HG03108 (cell line): ENCODE results near the gene STYX.

Experiments
- ATAC-seq: cut with Tn5 transposase; IDR thresholded peaks from one replicate; pipeline ENCODE4 v1.9.1; 2021; ENCODE audit warnings: moderate library complexity; ENCODE audit not compliant: unreplicated experiment

STYX gene

GRCh38 chr14:52783206-52783605, 53.2 kb downstream of the STYX start:
- no peak for ATAC-seq

DNA sequence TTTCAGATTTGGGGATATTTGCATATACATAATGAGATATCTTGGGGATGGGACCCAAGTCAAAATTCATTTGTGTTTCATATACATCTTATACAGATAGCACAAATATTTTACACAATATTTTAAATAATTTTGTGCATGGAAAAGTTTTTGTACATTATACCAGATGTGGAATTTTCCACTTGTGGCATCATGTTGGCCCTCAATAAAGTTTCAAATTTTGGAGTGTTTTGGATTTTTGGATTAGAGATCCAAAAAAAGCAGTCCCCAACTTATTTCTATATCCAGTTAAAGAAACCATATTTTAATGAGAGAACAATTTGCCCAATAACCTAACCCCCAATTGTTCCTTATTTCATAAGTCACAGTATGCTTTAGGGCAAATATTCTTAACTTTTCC, 56.9 kb downstream of the STYX start:
- no peak for ATAC-seq

DNA sequence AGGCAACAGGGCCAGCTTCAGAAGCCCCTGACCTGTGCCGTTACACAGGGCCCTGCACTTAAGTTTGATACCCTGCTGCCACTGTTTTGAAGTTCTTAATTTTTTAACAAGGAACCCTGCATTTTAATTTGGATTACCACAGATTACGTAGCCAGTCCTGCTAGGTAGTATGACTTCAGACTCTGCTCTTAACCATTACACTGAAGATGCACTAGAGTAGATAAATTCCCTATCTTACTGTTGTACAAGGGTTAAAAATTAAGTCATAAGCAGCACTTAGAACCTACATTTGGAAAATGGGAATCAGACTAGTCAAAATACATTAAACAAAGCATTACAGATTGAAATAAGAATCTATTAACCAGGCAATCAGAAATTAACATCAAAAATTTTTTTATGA, 59.2 kb downstream of the STYX start:
- ATAC-seq: no peak

GRCh38 chr14:52790011-52790755, 60.2 kb downstream of the STYX start:
- ATAC-seq: no peak

- no peak for ATAC-seq
Measured at GRCh38 chr14:52790756-52791222, 60.8 kb downstream of the STYX start.

DNA sequence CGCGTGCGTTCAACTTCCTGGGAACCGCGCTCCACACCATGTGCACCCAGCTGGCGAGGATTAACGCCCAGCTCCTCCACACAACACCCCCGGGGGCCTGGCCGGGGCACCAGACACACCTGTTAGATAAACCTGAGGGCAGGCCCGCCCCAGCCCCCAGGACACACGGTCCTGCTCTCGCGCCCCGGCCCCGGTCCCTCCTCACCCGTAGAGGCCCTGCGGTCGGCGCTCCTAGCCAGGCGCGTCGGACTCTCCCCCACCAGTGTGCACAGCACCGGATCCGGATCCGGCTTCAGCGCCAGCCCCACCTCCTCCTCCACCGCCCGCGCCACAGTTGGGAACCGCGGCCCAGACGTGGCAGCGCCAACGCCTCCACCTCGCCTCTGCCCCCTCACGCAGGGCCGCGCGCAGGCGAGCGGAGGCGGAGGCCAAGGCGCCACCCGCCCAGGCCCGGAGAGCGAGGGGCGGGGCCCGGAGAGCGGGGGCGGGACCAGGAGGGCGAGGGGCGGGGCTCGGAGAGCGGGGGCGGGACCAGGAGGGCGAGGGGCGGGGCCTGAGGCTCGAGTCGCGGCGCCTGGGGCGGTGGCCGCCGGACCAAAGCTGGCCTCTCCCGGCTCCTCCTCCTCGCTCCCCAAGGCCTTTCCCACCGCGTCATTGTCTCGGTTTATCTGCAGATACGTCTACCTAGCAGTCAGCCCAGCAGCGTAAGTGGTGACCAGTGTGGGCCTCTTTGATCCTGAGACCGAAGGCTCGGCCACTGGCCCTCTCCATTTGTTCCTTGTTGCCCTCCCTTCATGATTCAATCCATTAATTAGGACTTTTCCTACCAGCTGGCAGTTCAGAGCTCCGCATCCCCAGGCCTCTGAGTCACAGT, 61.5 kb downstream of the STYX start, which contains the start of gene GNPNAT1:
TSS of gene GNPNAT1 (minus strand) at position 385 of the 874 bp plus-strand sequence. CDS start 6,957 bp downstream, outside the sequence.
- ATAC-seq: peak; percentile 94

GRCh38 chr14:52792097-52792415, 62.1 kb downstream of the STYX start:
- ATAC-seq: no peak

DNA sequence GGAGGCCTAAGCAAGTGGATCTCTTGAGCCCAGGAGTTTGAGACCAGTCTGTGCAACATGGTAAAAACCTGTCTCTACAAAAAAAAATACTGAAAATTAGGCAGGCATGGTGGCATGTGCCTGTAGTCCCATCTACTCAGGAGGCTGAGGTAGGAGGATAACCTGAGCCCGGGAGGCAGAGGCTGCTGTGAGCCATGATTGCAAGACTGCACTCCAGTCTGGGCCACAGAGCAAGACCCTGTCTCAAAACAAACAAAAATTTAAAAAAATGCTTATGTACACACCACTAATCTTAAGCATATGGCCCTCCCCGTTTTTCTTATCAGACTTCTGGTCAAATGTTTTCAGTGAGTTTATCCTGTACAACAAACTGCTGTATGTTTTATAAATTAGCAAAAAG, 63.1 kb downstream of the STYX start:
- ATAC-seq: no peak

DNA sequence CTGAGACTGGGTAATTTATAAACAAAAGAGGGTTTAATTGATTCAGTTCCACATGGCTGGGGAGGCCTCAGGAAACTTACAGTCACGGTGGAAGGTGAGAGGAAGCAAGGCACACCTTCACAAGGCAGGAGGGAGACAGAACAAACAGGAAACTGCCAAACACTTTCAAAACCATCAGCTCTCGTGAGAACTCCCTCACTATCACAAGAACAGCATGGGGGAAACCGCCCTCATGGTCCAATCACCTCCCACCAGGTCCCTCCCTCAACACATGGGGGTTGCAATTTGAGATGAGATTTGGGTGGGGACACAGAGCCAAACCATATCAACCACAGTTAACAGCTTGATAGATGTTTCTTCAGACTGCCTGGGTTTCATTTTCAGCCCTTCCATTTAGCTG, 67.7 kb downstream of the STYX start:
- no peak for ATAC-seq

DNA sequence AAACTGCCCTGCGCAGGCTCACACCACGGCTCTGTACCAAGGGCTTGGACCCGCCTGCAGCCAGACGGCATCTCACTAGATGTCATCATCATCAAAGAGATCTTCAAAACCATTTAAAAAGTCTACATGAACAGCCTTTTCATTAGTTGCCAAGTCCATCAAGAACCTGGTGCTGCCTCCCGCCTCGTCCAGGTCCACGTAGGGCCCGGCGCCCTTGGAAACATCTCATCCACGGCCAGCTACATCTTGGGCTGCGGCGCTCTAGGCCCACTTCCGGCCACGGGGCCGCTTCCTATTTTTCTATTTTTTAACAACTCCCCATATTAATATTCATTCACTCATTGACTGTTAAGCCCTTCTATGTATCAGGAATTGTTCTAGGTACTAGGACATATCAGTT, 68.9 kb downstream of the STYX start:
- no peak for ATAC-seq

DNA sequence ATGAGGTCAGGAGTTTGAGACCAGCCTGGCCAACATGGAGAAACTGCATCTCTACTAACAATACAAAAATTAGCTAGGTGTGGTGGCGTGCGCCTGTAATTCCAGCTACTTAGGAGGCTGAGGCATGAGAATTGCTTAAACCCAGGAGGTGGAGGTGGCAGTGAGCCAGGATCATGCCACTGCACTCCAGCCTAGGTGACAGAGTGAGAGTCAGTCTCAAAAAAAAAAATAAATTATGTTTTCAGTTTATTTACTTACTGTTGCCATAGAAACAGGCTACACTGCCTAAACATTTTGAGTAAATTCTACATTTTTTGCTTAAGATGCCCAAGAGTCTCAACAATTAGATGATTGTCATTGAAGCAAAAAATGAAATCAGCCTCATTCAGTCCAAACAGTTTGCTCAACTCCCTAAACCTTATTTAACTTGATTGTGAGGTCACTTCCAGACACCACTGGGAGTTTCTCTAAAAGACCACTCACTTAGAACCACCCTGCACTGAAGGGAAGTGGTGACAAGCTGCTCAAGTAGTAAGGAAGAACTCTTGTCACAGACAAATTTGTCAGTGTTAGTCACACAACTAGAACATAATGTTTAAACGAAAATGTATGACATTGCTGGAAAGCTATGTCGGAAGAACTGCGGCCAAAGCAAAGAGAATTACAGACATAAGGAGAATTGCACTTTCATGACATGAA, 71.2 kb downstream of the STYX start:
- no peak for ATAC-seq

DNA sequence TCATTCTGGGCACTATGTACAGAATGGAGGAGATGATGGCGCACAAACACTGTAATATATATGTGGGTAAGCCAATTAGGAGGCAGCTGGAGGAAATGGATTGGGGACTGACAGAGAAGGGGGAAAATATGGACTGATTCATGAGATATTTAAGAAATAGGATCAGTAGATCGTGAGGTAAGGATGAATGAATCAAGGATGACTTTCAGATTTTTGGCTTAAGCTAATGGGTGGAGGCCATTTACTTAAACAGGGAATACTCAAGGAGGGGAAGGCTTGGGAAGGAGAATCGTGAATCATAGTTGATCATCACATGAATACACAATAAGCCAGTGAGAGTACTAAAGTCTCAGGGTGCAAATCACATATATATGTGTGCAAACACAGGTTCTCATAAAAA, 72.6 kb downstream of the STYX start:
- ATAC-seq: no peak

DNA sequence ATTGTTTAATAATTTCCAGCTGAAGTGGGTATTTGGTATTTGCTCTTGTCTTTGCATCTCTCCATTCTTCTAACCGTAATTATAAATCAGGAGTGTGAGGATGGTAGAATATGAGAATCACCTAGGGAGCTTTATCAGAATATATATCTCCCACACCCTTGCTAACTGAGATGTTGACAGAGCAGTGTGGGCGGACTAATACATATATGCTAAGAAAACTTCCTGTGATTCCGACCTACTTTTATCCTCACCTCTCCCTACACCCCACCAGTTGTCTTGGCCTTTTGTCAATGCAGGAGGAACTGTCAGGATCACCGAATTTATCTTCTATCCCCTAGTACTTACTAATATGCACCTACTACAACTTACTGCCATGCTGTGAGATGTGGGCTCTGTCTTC, 76.1 kb downstream of the STYX start:
- no peak for ATAC-seq

DNA sequence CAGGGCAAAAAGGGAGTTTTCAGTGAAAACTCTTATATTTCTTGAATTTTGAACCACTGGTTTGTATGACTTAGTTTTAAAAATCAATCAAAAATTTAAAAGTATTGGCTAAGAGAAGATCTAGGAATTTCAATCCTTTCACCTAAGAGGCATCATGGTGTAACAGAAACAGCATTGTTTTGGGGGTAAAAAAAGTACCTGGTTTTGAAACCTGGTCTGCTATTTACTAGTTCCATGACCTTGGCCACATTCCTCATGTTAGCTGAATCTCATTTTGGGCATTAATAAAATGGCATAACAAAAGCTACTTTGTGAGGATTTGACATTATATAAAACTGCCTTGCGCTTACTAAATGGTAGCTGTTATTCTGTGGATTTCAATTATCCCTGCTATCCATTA, 78.1 kb downstream of the STYX start:
- ATAC-seq: no peak

DNA sequence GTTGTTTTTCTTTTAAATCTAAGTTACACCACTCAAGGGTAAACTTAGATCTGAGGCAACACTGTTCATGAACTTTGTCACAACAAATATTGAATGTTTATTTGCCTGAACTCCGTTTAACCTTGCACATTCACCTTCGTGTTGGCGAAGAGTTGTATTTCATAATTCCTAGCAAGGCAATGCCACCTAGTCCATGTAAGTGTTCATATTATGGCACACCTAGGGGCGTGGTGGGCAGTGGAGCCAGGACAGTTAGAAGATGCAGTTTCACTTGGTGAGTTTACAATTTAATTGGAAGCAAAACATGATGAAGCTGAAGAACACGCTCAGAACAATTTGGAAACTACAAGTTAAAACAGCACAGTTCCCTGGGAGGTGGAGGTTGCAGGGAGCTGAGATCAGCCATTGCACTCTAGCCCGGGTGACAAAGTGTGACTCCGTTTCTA, 91.9 kb downstream of the STYX start:
- ATAC-seq: no peak

DNA sequence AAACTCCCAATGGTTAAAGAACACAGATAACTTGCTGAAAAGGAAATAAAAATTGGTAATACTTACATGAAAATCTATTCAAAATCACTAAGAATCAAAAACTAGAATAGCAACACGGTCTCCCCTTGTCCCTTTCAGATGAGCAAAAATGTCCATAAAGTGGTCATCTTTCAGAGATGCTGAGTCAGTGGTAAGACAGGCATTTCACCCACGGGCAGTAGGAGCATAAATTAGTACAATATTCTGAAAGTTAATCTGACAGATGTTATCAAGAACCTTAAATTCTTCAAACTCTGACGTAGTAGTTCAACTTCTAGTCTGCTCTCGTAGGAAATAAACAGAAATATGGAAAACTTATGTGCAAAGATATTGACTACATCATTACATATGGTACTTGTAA, 94.5 kb downstream of the STYX start:
- no peak for ATAC-seq
